Kidney (tissue), 14 donors: ENCODE results near the gene UTP4. TPM values are rescaled to one million over a fixed set of nuclear protein-coding genes. Genes with fewer than 3 reads are reported as not detected.
A peak's percentile ranks its signal among the peaks of the same experiment; 100 is the strongest.
"Not testable (repeated sequence)": the region's sequence is repeated elsewhere in the genome, so short reads cannot be mapped to it uniquely, and the experiment has no call there.

ENCODE experiments used
- DNase-seq, 5 donors: peaks; one replicate each; pipeline ENCODE4 v3.0.0-alpha.2; 2013 to 2020
- FAIRE-seq: peaks from 2 replicates; lab custom pipeline; 2012; peaks lifted over from hg19 to GRCh38; lab: Jason Lieb, UNC
- H3K27ac ChIP-seq, 2 donors: one replicate each; pipeline ENCODE4 v1.7.0; 2013; ENCODE audit warnings: low read depth in 2 of 2, low read length in 2 of 2, inconsistent platforms in 1 of 2
- H3K27me3 ChIP-seq: one replicate; pipeline ENCODE4 v1.7.1; 2013; ENCODE audit warnings: low read length, inconsistent platforms; ENCODE audit not compliant: control insufficient read depth, insufficient read depth
- H3K36me3 ChIP-seq, 3 donors: one replicate each; pipeline versions ENCODE4 v1.7.0 to v1.7.1; 2013; ENCODE audit warnings: low read length in 3 of 3, control low read depth in 1 of 3, inconsistent platforms in 1 of 3; ENCODE audit not compliant: insufficient read depth in 3 of 3, control insufficient read depth in 2 of 3
- H3K4me1 ChIP-seq, 3 donors: one replicate each; pipeline versions ENCODE4 v1.7.0 to v1.7.1; 2013; ENCODE audit warnings: low read length in 3 of 3, inconsistent platforms in 1 of 3, low read depth in 1 of 3; ENCODE audit not compliant: control insufficient read depth in 2 of 3, insufficient read depth in 2 of 3
- H3K4me3 ChIP-seq, 3 donors: one replicate each; pipeline versions ENCODE4 v1.7.0 to v1.8.1; 2013; ENCODE audit warnings: low read length in 3 of 3, control low read depth in 1 of 3, inconsistent platforms in 1 of 3
- H3K9ac ChIP-seq, 3 donors: one replicate each; pipeline versions ENCODE4 v1.7.0 to v1.7.1; 2013; ENCODE audit warnings: low read length in 3 of 3, control low read depth in 1 of 3, inconsistent platforms in 1 of 3
- H3K9me3 ChIP-seq, 3 donors: one replicate each; pipeline versions ENCODE4 v1.7.0 to v1.7.1; 2013; ENCODE audit warnings: low read length in 3 of 3, control low read depth in 1 of 3, inconsistent platforms in 1 of 3; ENCODE audit not compliant: control insufficient read depth in 2 of 3, insufficient read depth in 1 of 3
- intact Hi-C: fragments of 100-400 bp; cut with DNase I; formaldehyde crosslinking; loops from one replicate; pipeline ENCODE4 v1.11.1; 2022
- polyA plus RNA-seq: library from polyadenylated mRNA; stranded (reverse); fragments of 350-450 nt; fragmentation: Illumina TruSeq; extraction: RNeasy Lipid Tissue Mini Kit (QIAGEN cat#74804); gene quantifications from one replicate; pipeline ENCODE4 v1.2.3, GENCODE V29; 2014; ENCODE audit warnings: low read depth, low replicate concordance; ENCODE audit not compliant: insufficient read depth
- total RNA-seq: library from RNA; stranded (reverse); fragmentation: NEBNext Ultra II Directional; extraction: Animal tissue kit (Norgen Biotek cat#: 25700); gene quantifications from one replicate; pipeline ENCODE4 v1.2.1, GENCODE V29; 2021
- TF ChIP-seq, protein P1 (sequence below): IDR thresholded peaks from 3 replicates; pipeline ENCODE4 v1.5.1; 2012; ENCODE audit warnings: mild to moderate bottlenecking, moderate library complexity, borderline replicate concordance; ENCODE audit not compliant: insufficient read depth; ENCODE audit errors: extremely low read depth
- donor health status: control.
- donor health status: control.
- donor health status: control.
- donor health status: control.
- donor health status: control.
- donor health status: DM: yes; HTN: yes; CAD: no.
- donor health status: Normal renal cell carcinoma (clear cell type).

UTP4 gene
- total and polyA plus RNA-seq, 2 donors from 2014 or later = 41.7 to 57.2 TPM

DNA sequence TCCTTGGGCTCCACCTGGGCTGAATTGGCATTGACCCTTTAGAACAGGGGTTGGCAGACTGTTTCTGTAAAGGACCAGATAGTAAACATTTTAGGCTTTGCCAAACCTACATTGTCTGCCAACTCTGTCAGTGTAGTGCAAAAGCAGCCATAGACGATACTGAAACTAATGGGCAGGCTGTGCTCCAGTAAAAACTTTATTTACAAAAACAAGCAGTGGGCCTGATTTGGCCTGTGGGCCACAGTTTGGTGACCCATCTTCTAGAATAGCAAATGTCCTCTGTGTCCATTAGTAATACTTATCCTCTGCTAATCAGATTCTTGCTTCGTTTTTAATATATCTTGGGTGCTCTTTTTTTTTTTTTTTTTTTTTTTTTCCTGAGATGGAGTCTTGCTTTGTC lies 6.2 kb downstream of the UTP4 start:
- Histone ChIP-seq H3K27ac (no peak overlapping the region), H3K4me1 (peaks cover 0 to 5% (median 0%) of the 10 kb centered on the region in 3 donors), H3K36me3 (peaks cover 5 to 36% (median 16%) of the 10 kb centered on the region in 3 donors), H3K9me3 (no peaks in the 10 kb centered on the region), H3K9ac (no peak overlapping the region), H3K4me3 (no peak overlapping the region), H3K27me3 (no peaks in the 10 kb centered on the region)
- intact Hi-C loops = no loop called here
- TF ChIP-seq, protein P1, sequence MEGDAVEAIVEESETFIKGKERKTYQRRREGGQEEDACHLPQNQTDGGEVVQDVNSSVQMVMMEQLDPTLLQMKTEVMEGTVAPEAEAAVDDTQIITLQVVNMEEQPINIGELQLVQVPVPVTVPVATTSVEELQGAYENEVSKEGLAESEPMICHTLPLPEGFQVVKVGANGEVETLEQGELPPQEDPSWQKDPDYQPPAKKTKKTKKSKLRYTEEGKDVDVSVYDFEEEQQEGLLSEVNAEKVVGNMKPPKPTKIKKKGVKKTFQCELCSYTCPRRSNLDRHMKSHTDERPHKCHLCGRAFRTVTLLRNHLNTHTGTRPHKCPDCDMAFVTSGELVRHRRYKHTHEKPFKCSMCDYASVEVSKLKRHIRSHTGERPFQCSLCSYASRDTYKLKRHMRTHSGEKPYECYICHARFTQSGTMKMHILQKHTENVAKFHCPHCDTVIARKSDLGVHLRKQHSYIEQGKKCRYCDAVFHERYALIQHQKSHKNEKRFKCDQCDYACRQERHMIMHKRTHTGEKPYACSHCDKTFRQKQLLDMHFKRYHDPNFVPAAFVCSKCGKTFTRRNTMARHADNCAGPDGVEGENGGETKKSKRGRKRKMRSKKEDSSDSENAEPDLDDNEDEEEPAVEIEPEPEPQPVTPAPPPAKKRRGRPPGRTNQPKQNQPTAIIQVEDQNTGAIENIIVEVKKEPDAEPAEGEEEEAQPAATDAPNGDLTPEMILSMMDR = no peak
- FAIRE-seq (no peak), DNase-seq (no peak)

DNA sequence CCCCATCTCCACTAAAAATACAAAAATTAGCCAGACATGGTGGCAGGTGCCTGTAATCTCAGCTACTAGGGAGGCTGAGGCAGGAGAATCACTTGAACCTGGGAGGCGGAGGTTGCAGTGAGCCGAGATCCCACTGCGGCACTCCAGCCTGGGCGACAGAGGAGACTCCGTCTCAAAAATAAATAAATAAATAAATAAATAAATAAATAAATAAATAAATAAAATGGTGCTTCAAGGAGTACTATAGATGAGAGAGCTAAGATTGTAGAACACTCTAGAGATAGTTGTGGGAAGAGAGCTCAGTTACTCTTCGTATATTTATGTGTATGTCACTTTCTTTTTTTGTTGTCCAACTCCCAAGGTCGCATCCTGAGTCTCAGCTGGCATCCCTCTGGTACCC lies 7.0 kb downstream of the UTP4 start:
- peaks cover 5 to 39% (median 16%) of the 10 kb centered on the region in 3 donors for H3K36me3 ChIP-seq
- H3K9me3 ChIP-seq, H3K4me3 ChIP-seq, FAIRE-seq, H3K9ac ChIP-seq, H3K27ac ChIP-seq, H3K27me3 ChIP-seq, intact Hi-C loops, H3K4me1 ChIP-seq, DNase-seq: not testable (repeated sequence)

DNA sequence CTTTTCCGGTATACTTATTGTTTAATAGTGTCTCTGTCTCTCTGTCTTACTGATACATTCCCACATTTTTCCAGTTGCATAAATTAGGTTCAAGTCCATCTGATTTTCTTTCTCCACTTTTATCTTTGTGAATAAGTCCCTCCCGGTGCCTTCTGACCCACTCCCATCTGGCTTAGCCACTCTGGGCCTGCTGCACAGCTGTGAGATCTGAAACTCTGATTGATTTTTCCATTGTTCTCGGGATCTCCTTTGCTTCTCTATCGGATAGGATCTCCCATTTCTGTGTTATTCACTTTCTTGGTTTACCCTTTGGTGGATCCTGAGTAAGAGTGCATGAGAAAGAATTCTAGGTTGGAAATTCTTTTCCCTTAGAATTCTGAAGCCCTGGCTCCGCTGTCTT lies 8.6 kb downstream of the UTP4 start:
- no peaks in the 10 kb centered on the region for H3K27me3 ChIP-seq
- H3K4me1 ChIP-seq = no peaks in the 10 kb centered on the region
- H3K9ac ChIP-seq = no peak overlapping the region
- DNase-seq = no peak
- TF ChIP-seq, protein P1 = no peak
- H3K9me3 ChIP-seq = no peaks in the 10 kb centered on the region
- H3K4me3 ChIP-seq = no peak overlapping the region
- H3K27ac ChIP-seq = peak overlapping the region in 1 of 2 donors; percentile 47
- peaks cover 5 to 41% (median 16%) of the 10 kb centered on the region in 3 donors for H3K36me3 ChIP-seq
- no peak for FAIRE-seq
- intact Hi-C loops = no loop called here

DNA sequence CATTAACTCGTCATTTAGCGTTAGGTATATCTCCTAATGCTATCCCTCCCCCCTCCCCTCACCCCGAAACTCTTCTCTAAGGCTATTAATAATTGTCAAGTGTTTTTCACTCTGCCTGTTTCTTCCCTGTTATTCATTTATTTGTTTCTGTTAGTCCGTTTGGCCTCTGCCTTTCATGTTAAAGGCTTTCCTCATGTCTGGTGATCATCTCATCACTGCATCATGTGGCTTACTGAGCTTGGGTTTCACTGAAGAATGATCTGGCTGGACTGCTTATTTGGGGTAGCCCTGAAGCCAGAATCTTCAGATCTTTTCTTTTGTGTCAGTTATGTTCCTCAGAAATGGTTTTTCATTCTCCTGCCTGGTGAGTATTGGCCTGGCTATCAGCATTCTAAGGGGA lies 9.5 kb downstream of the UTP4 start:
- no peak for FAIRE-seq
- peak in 1 of 5 donors; percentile 21 for DNase-seq
- TF ChIP-seq, protein P1 = no peak
- Histone ChIP-seq H3K4me1 (no peaks in the 10 kb centered on the region), H3K27ac (peak overlapping the region; percentile 71 to 89), H3K4me3 (peak overlapping the region in 2 of 3 donors; percentile 65), H3K27me3 (no peaks in the 10 kb centered on the region), H3K36me3 (peaks cover 7 to 41% (median 11%) of the 10 kb centered on the region in 3 donors), H3K9ac (peak overlapping the region in 1 of 3 donors; percentile 83), H3K9me3 (no peaks in the 10 kb centered on the region)
- intact Hi-C loops = no loop called here
